Esophagus squamous epithelium (tissue), 4 donors: ENCODE measurements around the gene SLC7A8.

Source experiments
- CTCF ChIP-seq, 6 experiments: fragments of 450-650 bp in 4 of 6; fragments of 200-600 bp in 2 of 6; sonication (generic) in 2 of 6; IDR thresholded peaks; one replicate each; pipeline ENCODE4 v1.5.1; 2016 to 2019; ENCODE audit warnings: antibody characterized with exemption in 6 of 6, mild to moderate bottlenecking in 4 of 6, moderate library complexity in 4 of 6
- POLR2A ChIP-seq, 4 donors: fragments of 450-650 bp; IDR thresholded peaks; one replicate each; pipeline ENCODE4 v1.6.1; 2017; ENCODE audit warnings: antibody characterized with exemption in 4 of 4, mild to moderate bottlenecking in 4 of 4, moderate library complexity in 3 of 4

- TF ChIP-seq CTCF (IDR thresholded peaks at IDR 0.05), result no peak
- TF ChIP-seq POLR2A (IDR thresholded peaks at IDR 0.05), result no peak
Observed at GRCh38 chr14:23219075-23219474, 35.6 kb upstream of the SLC7A8 start.
